Measurements from ENCODE around the gene PUM2.

GRCh38 chr2:20235655-20236305, 114.9 kb downstream of the PUM2 start:
- TF ChIP-seq POLR2A (IDR thresholded peaks at IDR 0.05; ENCODE audit: low read length) (no peak), GATA1 (IDR thresholded peaks at IDR 0.05; ENCODE audit: low read depth, low read length) (no peak)

Data from erythroblast (primary cell).